IMR-90 (cell line): ENCODE measurements around the gene CLDN8. TPM values are rescaled to one million over a fixed set of nuclear protein-coding genes. Genes with fewer than 3 reads are reported as not detected.

Experiments
- ATAC-seq: fragments of 200-7000 bp; cut with Tn5 transposase; 2 replicates; pipeline ENCODE4 v1.9.1; 2020; ENCODE audit warnings: low read depth, mild to moderate bottlenecking, moderate library complexity
- BruUV-seq: library from RNA; stranded (reverse); fragments of 400-500 nt; replicated peaks from 2 replicates; lab custom pipeline; 2021; lab: Mats Ljungman, UMichigan
- CTCF ChIA-PET: fragments of 300-600 bp; formaldehyde crosslinking; extraction: SDS; loops from one replicate; lab custom pipeline; 2021; ENCODE audit warnings: antibody characterized with exemption; lab: Yijun Ruan, JAX
- POLR2A ChIA-PET: fragments of 300-600 bp; sonication (Branson Sonifier 250); formaldehyde crosslinking; loops from one replicate; lab custom pipeline; 2022; ENCODE audit warnings: antibody characterized with exemption; ENCODE audit not compliant: unreplicated experiment; lab: Charles Lee
- DNase-seq: peaks from one replicate; pipeline ENCODE4 v3.0.0; 2013
- H2AFZ ChIP-seq: replicated peaks from 2 replicates; pipeline ENCODE3; 2013; ENCODE audit warnings: low read length, mild to moderate bottlenecking; ENCODE audit not compliant: poor library complexity
- H2AK5ac ChIP-seq: 2 replicates; pipeline ENCODE4 v1.6.1; 2013; ENCODE audit warnings: low read depth, low read length, inconsistent platforms
- H2AK9ac ChIP-seq: replicated peaks from 2 replicates; pipeline ENCODE3; 2013; ENCODE audit warnings: mild to moderate bottlenecking, low read depth, low read length, moderate library complexity; ENCODE audit not compliant: poor library complexity
- H2BK120ac ChIP-seq: 2 replicates; pipeline ENCODE4 v1.6.1; 2013; ENCODE audit warnings: low read depth, low read length, inconsistent platforms
- H2BK15ac ChIP-seq: 3 replicates; pipeline ENCODE4 v1.6.1; 2013; ENCODE audit warnings: low read depth, low read length, inconsistent platforms
- H2BK20ac ChIP-seq: 2 replicates; pipeline ENCODE4 v1.6.1; 2013; ENCODE audit warnings: low read depth, mild to moderate bottlenecking, inconsistent platforms, low read length, moderate library complexity
- H2BK5ac ChIP-seq: 2 replicates; pipeline ENCODE4 v1.6.1; 2013; ENCODE audit warnings: mild to moderate bottlenecking, low read depth, low read length, inconsistent platforms; ENCODE audit not compliant: poor library complexity, severe bottlenecking
- H3K14ac ChIP-seq: replicated peaks from 2 replicates; pipeline ENCODE4 v1.6.1; 2013; ENCODE audit warnings: low read depth, low read length, inconsistent platforms
- H3K18ac ChIP-seq: 2 replicates; pipeline ENCODE4 v1.6.1; 2013; ENCODE audit warnings: low read depth, low read length, control low read depth
- H3K23ac ChIP-seq: 2 replicates; pipeline ENCODE4 v1.6.1; 2013; ENCODE audit warnings: low read depth, low read length, inconsistent platforms
- H3K27ac ChIP-seq: 2 replicates; pipeline ENCODE4 v1.5.1; 2013; ENCODE audit warnings: mild to moderate bottlenecking, control low read depth, low read length; ENCODE audit not compliant: insufficient read depth
- H3K27me3 ChIP-seq: 2 replicates; pipeline ENCODE4 v1.6.1; 2013; ENCODE audit warnings: low read length; ENCODE audit not compliant: control insufficient read depth, insufficient read depth
- H3K36me3 ChIP-seq: 2 replicates; pipeline ENCODE4 v1.6.1; 2013; ENCODE audit warnings: low read length, mixed read lengths; ENCODE audit not compliant: control insufficient read depth, insufficient read depth
- H3K4ac ChIP-seq: 2 replicates; pipeline ENCODE4 v1.6.1; 2013; ENCODE audit warnings: low read depth, low read length, inconsistent platforms
- H3K4me1 ChIP-seq: 2 replicates; pipeline ENCODE4 v1.6.1; 2013; ENCODE audit warnings: low read length, mixed read lengths; ENCODE audit not compliant: control insufficient read depth, insufficient read depth
- H3K4me2 ChIP-seq: 2 replicates; pipeline ENCODE4 v1.6.1; 2013; ENCODE audit warnings: low read depth, mild to moderate bottlenecking, control low read depth, low read length, moderate library complexity
- H3K4me3 ChIP-seq: 2 replicates; pipeline ENCODE4 v1.5.1; 2013; ENCODE audit warnings: low read depth, mild to moderate bottlenecking, control low read depth, low read length, moderate library complexity; ENCODE audit not compliant: insufficient read depth
- H3K56ac ChIP-seq: 2 replicates; pipeline ENCODE4 v1.6.1; 2013; ENCODE audit warnings: low read length, inconsistent platforms; ENCODE audit not compliant: insufficient read depth; ENCODE audit errors: extremely low read depth
- H3K79me1 ChIP-seq, 2 experiments: 2 replicates each; pipeline ENCODE4 v1.6.1; 2013; ENCODE audit warnings: low read length in 2 of 2, inconsistent platforms in 1 of 2, low read depth in 1 of 2
- H3K9ac ChIP-seq: 2 replicates; pipeline ENCODE4 v1.6.1; 2013; ENCODE audit warnings: low read depth, low read length, control low read depth
- H3K9me1 ChIP-seq: 2 replicates; pipeline ENCODE4 v1.6.1; 2013; ENCODE audit warnings: low read length, inconsistent platforms; ENCODE audit not compliant: insufficient read depth
- H3K9me3 ChIP-seq: 2 replicates; pipeline ENCODE4 v1.6.1; 2013; ENCODE audit warnings: low read length; ENCODE audit not compliant: control insufficient read depth, insufficient read depth
- H4K20me1 ChIP-seq: 2 replicates; pipeline ENCODE4 v1.6.1; 2013; ENCODE audit warnings: low read length, inconsistent platforms; ENCODE audit not compliant: insufficient read depth
- H4K5ac ChIP-seq: 2 replicates; pipeline ENCODE4 v1.6.1; 2013; ENCODE audit warnings: mild to moderate bottlenecking, low read depth, low read length, control low read depth
- H4K8ac ChIP-seq, 2 experiments: 2 replicates each; pipeline ENCODE4 v1.6.1; 2013; ENCODE audit warnings: low read depth in 2 of 2, low read length in 2 of 2, control low read depth in 1 of 2, inconsistent platforms in 1 of 2
- H4K91ac ChIP-seq: 2 replicates; pipeline ENCODE4 v1.6.1; 2013; ENCODE audit warnings: low read depth, low read length, inconsistent platforms; ENCODE audit not compliant: insufficient read depth
- BHLHE40 ChIP-seq: fragments of 150-350 bp; IDR thresholded peaks from 2 replicates; pipeline ENCODE4 v1.6.1; 2016; ENCODE audit warnings: mild to moderate bottlenecking, low read depth, low read length
- CTCF ChIP-seq: conservative IDR thresholded peaks from 2 replicates; pipeline ENCODE4 v1.5.1; 2012; ENCODE audit warnings: mild to moderate bottlenecking, low read depth, low read length, improper control_type of control experiment
- MXI1 ChIP-seq: IDR thresholded peaks from 2 replicates; pipeline ENCODE4 v1.6.1; 2012; ENCODE audit warnings: low read depth, mild to moderate bottlenecking, low read length, moderate library complexity, borderline replicate concordance
- POLR2A ChIP-seq: IDR thresholded peaks from 2 replicates; pipeline ENCODE4 v1.6.1; 2012; ENCODE audit warnings: mild to moderate bottlenecking, low read depth, low read length
- RFX5 ChIP-seq: IDR thresholded peaks from 2 replicates; pipeline ENCODE4 v1.8.0; 2012; ENCODE audit warnings: low read depth, mild to moderate bottlenecking, low read length, moderate library complexity
- USF2 ChIP-seq: fragments of 150-350 bp; IDR thresholded peaks from 2 replicates; pipeline ENCODE4 v1.6.1; 2017; ENCODE audit warnings: mild to moderate bottlenecking, antibody characterized with exemption, low read length, low read depth
- dilution Hi-C: fragments of 300-500 bp; cut with HindIII; formaldehyde crosslinking; loops from one replicate; pipeline ENCODE4 v1.14.3; 2018; ENCODE audit warnings: low sequenced_read_pairs; ENCODE audit not compliant: unreplicated experiment
- in situ Hi-C: fragments of 300-500 bp; cut with MboI; formaldehyde crosslinking; loops from 3 replicates; pipeline ENCODE4 v1.14.3; 2019; ENCODE audit warnings: low sequenced_read_pairs, inconsistent platforms, mixed read lengths
- intact Hi-C: fragments of 100-400 bp; cut with micrococcal nuclease; formaldehyde crosslinking; loops from 2 replicates; pipeline ENCODE4 v1.10.0; 2022
- polyA plus RNA-seq, 3 experiments: library from polyadenylated mRNA; depleted of rRNA; stranded (reverse); fragments of >200 nt; gene quantifications; 2 replicates each; pipeline ENCODE4 v1.2.3, GENCODE V29; 2012; ENCODE audit warnings: low replicate concordance in 1 of 3
- total RNA-seq: library from RNA; depleted of rRNA; stranded (reverse); fragments of >200 nt; gene quantifications from 2 replicates; pipeline ENCODE4 v1.2.3, GENCODE V29; 2012

CLDN8 gene
- total and polyA plus RNA-seq, 2 of the 4 experiments (the other 2 are of a cell fraction), result not detected

GRCh38 chr21:30222724-30223123, 6.8 kb upstream of the CLDN8 start:
- Histone ChIP-seq H3K18ac (no peak overlapping the region), H2AFZ (no peak overlapping the region), H3K14ac (no peak overlapping the region), H3K23ac (no peak overlapping the region), H2BK5ac (no peak overlapping the region), H4K91ac (no peak overlapping the region), H3K79me1 (no peaks in the 10 kb centered on the region), H2AK5ac (no peak overlapping the region), H3K56ac (no peak overlapping the region), H3K9me1 (no peaks in the 10 kb centered on the region), H2BK15ac (no peak overlapping the region), H4K5ac (no peak overlapping the region), H3K27ac (no peak overlapping the region), H2AK9ac (no peak overlapping the region), H3K9me3 (peaks cover 6% of the 10 kb centered on the region), H4K8ac (no peak overlapping the region), H3K4me2 (no peak overlapping the region), H3K4me3 (no peak overlapping the region), H3K4ac (no peak overlapping the region), H3K27me3 (no peaks in the 10 kb centered on the region), H3K4me1 (no peaks in the 10 kb centered on the region), H4K20me1 (no peaks in the 10 kb centered on the region), H2BK120ac (no peak overlapping the region), H3K36me3 (no peaks in the 10 kb centered on the region), H3K9ac (no peak overlapping the region), H2BK20ac (no peak overlapping the region)
- intact Hi-C loops (no loop called here), dilution Hi-C loops (no loop called here), in situ Hi-C loops (no loop called here)
- ChIA-PET POLR2A (no interaction called here), CTCF (no interaction called here)
- DNase-seq (no peak), ATAC-seq (no peak)
- no TSS peak for BruUV-seq
- TF ChIP-seq MXI1 (no peak), USF2 (no peak), RFX5 (no peak), CTCF (no peak), POLR2A (no peak), BHLHE40 (no peak)
